ENCODE results near the gene ANKRD17. TPM values are rescaled to one million over a fixed set of nuclear protein-coding genes. Genes with fewer than 3 reads are reported as not detected.
A peak's percentile ranks its signal among the peaks of the same experiment; 100 is the strongest.

Gene ANKRD17
- total and polyA plus RNA-seq, 2 donors = 12.0 to 26.4 TPM

GRCh38 chr4:73068491-73069337 lies 189.9 kb downstream of the ANKRD17 start:
- DNase-seq (ENCODE audit: low read depth in 6 of 9, low spot score in 9 of 9) = peak; percentile 39 to 84 (median 60)
- Histone ChIP-seq H3K27me3 (ENCODE audit: control insufficient read depth in 2 of 2, insufficient read depth in 1 of 2, low read length in 1 of 2) (no peaks in the 10 kb centered on the region), H3K4me3 (ENCODE audit: low read length in 2 of 2) (peak overlapping the region; percentile 71 to 93), H3K36me3 (ENCODE audit: control insufficient read depth in 2 of 2, insufficient read depth in 2 of 2, low read length in 1 of 2) (peaks cover 4 to 17% of the 10 kb centered on the region in 2 donors), H3K4me1 (ENCODE audit: control insufficient read depth in 2 of 2, insufficient read depth in 2 of 2, low read length in 2 of 2) (peaks cover 5 to 14% of the 10 kb centered on the region in 2 donors), H3K27ac (ENCODE audit: low read depth in 1 of 2, low read length in 1 of 2) (peak overlapping the region; percentile 100), H3K9me3 (ENCODE audit: control insufficient read depth in 2 of 2, insufficient read depth in 1 of 2, low read length in 1 of 2) (no peaks in the 10 kb centered on the region)
- under 1% methylated on average over 27 of the region's 27 CpGs for WGBS

- no peaks in the 10 kb centered on the region for H3K27me3 ChIP-seq (ENCODE audit: control insufficient read depth in 2 of 2, insufficient read depth in 1 of 2, low read length in 1 of 2)
- peak overlapping the region; percentile 71 to 93 for H3K4me3 ChIP-seq (ENCODE audit: low read length in 2 of 2)
- peak overlapping the region; percentile 100 for H3K27ac ChIP-seq (ENCODE audit: low read depth in 1 of 2, low read length in 1 of 2)
- DNase-seq (ENCODE audit: low read depth in 6 of 9, low spot score in 9 of 9) = peak in 3 of 9 donors; percentile 6 to 37 (median 8)
- H3K4me1 ChIP-seq (ENCODE audit: control insufficient read depth in 2 of 2, insufficient read depth in 2 of 2, low read length in 2 of 2) = peaks cover 5 to 14% of the 10 kb centered on the region in 2 donors
- 58% methylated on average over 4 of the region's 4 CpGs for WGBS
- H3K36me3 ChIP-seq (ENCODE audit: control insufficient read depth in 2 of 2, insufficient read depth in 2 of 2, low read length in 1 of 2) = peaks cover 10 to 20% of the 10 kb centered on the region in 2 donors
- no peaks in the 10 kb centered on the region for H3K9me3 ChIP-seq (ENCODE audit: control insufficient read depth in 2 of 2, insufficient read depth in 1 of 2, low read length in 1 of 2)
These were observed 190.6 kb downstream of the ANKRD17 start for GRCh38 chr4:73067971-73068394.

DNA sequence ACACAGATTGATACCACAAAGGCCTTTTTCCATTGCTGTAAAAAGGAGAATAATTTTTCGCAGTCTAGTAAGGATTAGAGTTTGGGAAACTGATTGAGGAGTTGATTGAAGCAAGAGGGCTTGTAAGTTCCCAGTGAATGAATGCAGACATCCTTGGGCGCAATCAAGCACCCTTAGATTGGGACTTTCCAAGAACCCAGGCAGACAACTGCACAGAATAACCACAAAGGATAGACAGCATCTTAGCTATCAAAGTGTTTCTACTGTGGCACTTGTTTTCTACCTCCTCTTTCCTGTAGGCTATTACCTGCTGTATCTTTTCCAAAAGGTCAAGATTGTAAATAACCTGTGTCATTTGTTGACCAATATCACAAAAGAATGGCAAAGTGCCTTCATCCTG lies 191.7 kb downstream of the ANKRD17 start:
- H3K27me3 ChIP-seq (ENCODE audit: control insufficient read depth in 2 of 2, insufficient read depth in 1 of 2, low read length in 1 of 2) = no peaks in the 10 kb centered on the region
- peaks cover 10 to 16% of the 10 kb centered on the region in 2 donors for H3K36me3 ChIP-seq (ENCODE audit: control insufficient read depth in 2 of 2, insufficient read depth in 2 of 2, low read length in 1 of 2)
- no peak overlapping the region for H3K4me3 ChIP-seq (ENCODE audit: low read length in 2 of 2)
- peak in 2 of 9 donors; percentile 11 to 21 for DNase-seq (ENCODE audit: low read depth in 6 of 9, low spot score in 9 of 9)
- no peaks in the 10 kb centered on the region for H3K9me3 ChIP-seq (ENCODE audit: control insufficient read depth in 2 of 2, insufficient read depth in 1 of 2, low read length in 1 of 2)
- 94% methylated on average over 2 of the region's 2 CpGs for WGBS
- H3K27ac ChIP-seq (ENCODE audit: low read depth in 1 of 2, low read length in 1 of 2) = no peak overlapping the region
- H3K4me1 ChIP-seq (ENCODE audit: control insufficient read depth in 2 of 2, insufficient read depth in 2 of 2, low read length in 2 of 2) = peaks cover 5 to 14% of the 10 kb centered on the region in 2 donors

DNA sequence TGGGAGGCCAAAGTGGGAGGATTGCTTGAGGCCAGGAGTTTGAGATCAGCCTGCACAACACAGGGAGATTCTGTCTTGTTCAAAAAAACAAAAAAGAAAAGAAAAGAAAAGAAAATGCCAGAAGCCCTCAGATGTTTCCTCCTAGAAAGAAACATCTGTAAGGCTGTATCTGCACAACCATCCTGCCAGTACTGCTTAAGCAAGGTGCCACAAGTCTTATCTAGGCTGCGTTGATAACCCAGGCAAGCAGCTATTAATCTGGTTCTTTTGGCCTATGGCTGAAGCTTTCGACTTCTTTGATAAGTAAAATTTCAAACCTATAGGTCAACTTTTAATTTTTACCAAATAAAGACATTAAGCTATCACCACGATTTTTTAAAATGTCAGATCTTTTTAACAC lies 192.2 kb downstream of the ANKRD17 start:
- DNase-seq (ENCODE audit: low read depth in 6 of 9, low spot score in 9 of 9) = peak in 1 of 9 donors; percentile 30
- 97% methylated on average over 3 of the region's 3 CpGs for WGBS
- H3K27me3 ChIP-seq (ENCODE audit: control insufficient read depth in 2 of 2, insufficient read depth in 1 of 2, low read length in 1 of 2) = no peaks in the 10 kb centered on the region
- H3K4me1 ChIP-seq (ENCODE audit: control insufficient read depth in 2 of 2, insufficient read depth in 2 of 2, low read length in 2 of 2) = peaks cover 5 to 14% of the 10 kb centered on the region in 2 donors
- no peaks in the 10 kb centered on the region for H3K9me3 ChIP-seq (ENCODE audit: control insufficient read depth in 2 of 2, insufficient read depth in 1 of 2, low read length in 1 of 2)
- H3K27ac ChIP-seq (ENCODE audit: low read depth in 1 of 2, low read length in 1 of 2) = no peak overlapping the region
- H3K4me3 ChIP-seq (ENCODE audit: low read length in 2 of 2) = no peak overlapping the region
- H3K36me3 ChIP-seq (ENCODE audit: control insufficient read depth in 2 of 2, insufficient read depth in 2 of 2, low read length in 1 of 2) = peaks cover 12 to 20% of the 10 kb centered on the region in 2 donors

DNA sequence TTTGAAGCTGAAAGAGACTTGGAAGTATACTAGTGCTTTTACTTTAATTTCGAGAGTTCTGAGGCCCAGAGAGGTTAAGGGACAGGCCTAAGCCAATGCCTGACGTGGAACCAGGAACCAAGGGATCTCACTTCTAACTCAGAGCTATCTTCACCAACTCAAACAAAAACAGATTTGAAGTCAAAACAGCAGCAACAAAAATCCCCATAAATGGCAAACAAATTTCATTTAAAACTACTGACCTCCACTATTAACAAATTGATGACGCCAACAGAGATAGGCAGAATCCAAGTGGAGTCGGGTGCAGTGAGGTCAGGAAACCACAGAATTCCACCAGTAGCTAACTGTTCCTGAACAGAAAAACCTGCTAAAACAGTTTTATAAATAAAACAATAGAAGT lies 194.1 kb downstream of the ANKRD17 start:
- no peak for DNase-seq (ENCODE audit: low read depth in 6 of 9, low spot score in 9 of 9)
- Histone ChIP-seq H3K27ac (ENCODE audit: low read depth in 1 of 2, low read length in 1 of 2) (no peak overlapping the region), H3K9me3 (ENCODE audit: control insufficient read depth in 2 of 2, insufficient read depth in 1 of 2, low read length in 1 of 2) (no peaks in the 10 kb centered on the region), H3K4me3 (ENCODE audit: low read length in 2 of 2) (no peak overlapping the region), H3K36me3 (ENCODE audit: control insufficient read depth in 2 of 2, insufficient read depth in 2 of 2, low read length in 1 of 2) (peaks cover 15 to 33% of the 10 kb centered on the region in 2 donors), H3K27me3 (ENCODE audit: control insufficient read depth in 2 of 2, insufficient read depth in 1 of 2, low read length in 1 of 2) (no peaks in the 10 kb centered on the region), H3K4me1 (ENCODE audit: control insufficient read depth in 2 of 2, insufficient read depth in 2 of 2, low read length in 2 of 2) (peaks cover 5 to 14% of the 10 kb centered on the region in 2 donors)
- 86% methylated on average over 4 of the region's 4 CpGs for WGBS

DNA sequence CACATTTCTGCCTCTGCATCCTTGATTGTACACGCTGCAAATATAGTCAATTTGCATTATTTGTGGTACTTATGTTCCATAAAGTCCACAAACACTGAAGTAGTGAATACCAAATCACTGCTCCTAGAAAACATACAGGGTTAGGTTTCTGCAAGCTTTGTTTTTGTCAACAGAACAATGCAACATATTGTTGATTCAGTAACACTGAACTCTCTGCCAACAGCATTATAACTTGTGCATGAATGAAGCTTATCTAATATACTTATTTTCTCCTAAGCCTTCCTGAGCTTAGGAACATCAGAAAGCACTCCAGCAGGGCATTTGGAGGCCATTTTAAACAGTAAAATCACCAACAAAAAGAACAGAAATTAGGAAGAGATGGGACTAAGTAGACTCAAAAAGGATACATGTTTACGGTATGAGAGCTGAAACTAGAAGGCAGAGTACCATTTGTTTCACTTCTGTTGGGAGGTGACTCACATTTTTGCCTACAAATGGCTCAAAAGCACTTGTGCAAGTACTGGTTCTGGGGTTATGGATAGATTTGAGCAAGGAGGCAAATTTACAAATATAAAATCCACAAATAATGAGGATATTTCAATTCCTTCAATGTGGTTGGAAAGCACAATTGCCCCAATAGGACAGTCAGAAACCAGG lies 203.2 kb downstream of the ANKRD17 start:
- no peak overlapping the region for H3K27ac ChIP-seq (ENCODE audit: low read depth in 1 of 2, low read length in 1 of 2)
- peaks cover 21 to 59% of the 10 kb centered on the region in 2 donors for H3K36me3 ChIP-seq (ENCODE audit: control insufficient read depth in 2 of 2, insufficient read depth in 2 of 2, low read length in 1 of 2)
- H3K4me1 ChIP-seq (ENCODE audit: control insufficient read depth in 2 of 2, insufficient read depth in 2 of 2, low read length in 2 of 2) = no peaks in the 10 kb centered on the region
- WGBS = 95% methylated on average over 2 of the region's 2 CpGs
- H3K9me3 ChIP-seq (ENCODE audit: control insufficient read depth in 2 of 2, insufficient read depth in 1 of 2, low read length in 1 of 2) = no peaks in the 10 kb centered on the region
- H3K27me3 ChIP-seq (ENCODE audit: control insufficient read depth in 2 of 2, insufficient read depth in 1 of 2, low read length in 1 of 2) = no peaks in the 10 kb centered on the region
- H3K4me3 ChIP-seq (ENCODE audit: low read length in 2 of 2) = no peak overlapping the region
- no peak for DNase-seq (ENCODE audit: low read depth in 6 of 9, low spot score in 9 of 9)

DNA sequence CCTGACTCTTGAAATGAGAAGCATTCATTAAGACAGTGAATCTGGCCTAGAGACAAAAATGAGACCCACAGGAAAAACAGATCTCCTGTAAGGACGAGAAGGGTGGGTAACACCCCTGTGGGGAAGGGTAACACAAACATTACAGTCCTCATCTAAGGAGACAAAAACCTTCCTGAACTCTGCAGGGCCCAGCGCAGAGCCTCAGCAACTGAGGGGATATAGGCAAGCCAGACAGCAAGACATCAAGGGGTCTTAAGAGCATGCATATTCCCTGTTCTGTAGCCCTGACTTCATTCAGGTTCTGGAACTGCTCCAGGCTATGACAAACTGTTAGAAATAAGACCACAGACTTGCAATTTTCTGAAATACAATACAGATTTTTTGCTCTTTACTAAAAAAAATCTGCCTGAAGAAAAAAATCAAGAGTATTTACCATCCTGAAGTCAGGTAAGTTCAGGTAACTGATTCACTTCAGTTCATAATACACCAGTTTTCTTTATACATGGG lies 204.6 kb downstream of the ANKRD17 start:
- Histone ChIP-seq H3K36me3 (ENCODE audit: control insufficient read depth in 2 of 2, insufficient read depth in 2 of 2, low read length in 1 of 2) (peaks cover 17 to 47% of the 10 kb centered on the region in 2 donors), H3K4me3 (ENCODE audit: low read length in 2 of 2) (no peak overlapping the region), H3K27me3 (ENCODE audit: control insufficient read depth in 2 of 2, insufficient read depth in 1 of 2, low read length in 1 of 2) (no peaks in the 10 kb centered on the region), H3K9me3 (ENCODE audit: control insufficient read depth in 2 of 2, insufficient read depth in 1 of 2, low read length in 1 of 2) (no peaks in the 10 kb centered on the region), H3K4me1 (ENCODE audit: control insufficient read depth in 2 of 2, insufficient read depth in 2 of 2, low read length in 2 of 2) (no peaks in the 10 kb centered on the region), H3K27ac (ENCODE audit: low read depth in 1 of 2, low read length in 1 of 2) (no peak overlapping the region)
- no peak for DNase-seq (ENCODE audit: low read depth in 6 of 9, low spot score in 9 of 9)
- WGBS = 96% methylated on average over 2 of the region's 2 CpGs

GRCh38 chr4:73053076-73053475 lies 205.5 kb downstream of the ANKRD17 start:
- 97% methylated on average over 5 of the region's 5 CpGs for WGBS
- no peaks in the 10 kb centered on the region for H3K9me3 ChIP-seq (ENCODE audit: control insufficient read depth in 2 of 2, insufficient read depth in 1 of 2, low read length in 1 of 2)
- H3K27ac ChIP-seq (ENCODE audit: low read depth in 1 of 2, low read length in 1 of 2) = no peak overlapping the region
- peaks cover 10 to 38% of the 10 kb centered on the region in 2 donors for H3K36me3 ChIP-seq (ENCODE audit: control insufficient read depth in 2 of 2, insufficient read depth in 2 of 2, low read length in 1 of 2)
- no peak overlapping the region for H3K4me3 ChIP-seq (ENCODE audit: low read length in 2 of 2)
- no peaks in the 10 kb centered on the region for H3K4me1 ChIP-seq (ENCODE audit: control insufficient read depth in 2 of 2, insufficient read depth in 2 of 2, low read length in 2 of 2)
- H3K27me3 ChIP-seq (ENCODE audit: control insufficient read depth in 2 of 2, insufficient read depth in 1 of 2, low read length in 1 of 2) = no peaks in the 10 kb centered on the region
- no peak for DNase-seq (ENCODE audit: low read depth in 6 of 9, low spot score in 9 of 9)

GRCh38 chr4:73051625-73052024 lies 207.0 kb downstream of the ANKRD17 start:
- no peak overlapping the region for H3K4me3 ChIP-seq (ENCODE audit: low read length in 2 of 2)
- H3K4me1 ChIP-seq (ENCODE audit: control insufficient read depth in 2 of 2, insufficient read depth in 2 of 2, low read length in 2 of 2) = no peaks in the 10 kb centered on the region
- H3K27ac ChIP-seq (ENCODE audit: low read depth in 1 of 2, low read length in 1 of 2) = no peak overlapping the region
- H3K27me3 ChIP-seq (ENCODE audit: control insufficient read depth in 2 of 2, insufficient read depth in 1 of 2, low read length in 1 of 2) = no peaks in the 10 kb centered on the region
- DNase-seq (ENCODE audit: low read depth in 6 of 9, low spot score in 9 of 9) = no peak
- 97% methylated on average over 1 of the region's 1 CpG for WGBS
- peaks cover under 1 to 25% of the 10 kb centered on the region in 2 donors for H3K36me3 ChIP-seq (ENCODE audit: control insufficient read depth in 2 of 2, insufficient read depth in 2 of 2, low read length in 1 of 2)
- no peaks in the 10 kb centered on the region for H3K9me3 ChIP-seq (ENCODE audit: control insufficient read depth in 2 of 2, insufficient read depth in 1 of 2, low read length in 1 of 2)
